Measurements from ENCODE around the gene ALDOC.
"Not testable (repeated sequence)": the region's sequence is repeated elsewhere in the genome, so short reads cannot be mapped to it uniquely, and the experiment has no call there.

ALDOC gene

DNA sequence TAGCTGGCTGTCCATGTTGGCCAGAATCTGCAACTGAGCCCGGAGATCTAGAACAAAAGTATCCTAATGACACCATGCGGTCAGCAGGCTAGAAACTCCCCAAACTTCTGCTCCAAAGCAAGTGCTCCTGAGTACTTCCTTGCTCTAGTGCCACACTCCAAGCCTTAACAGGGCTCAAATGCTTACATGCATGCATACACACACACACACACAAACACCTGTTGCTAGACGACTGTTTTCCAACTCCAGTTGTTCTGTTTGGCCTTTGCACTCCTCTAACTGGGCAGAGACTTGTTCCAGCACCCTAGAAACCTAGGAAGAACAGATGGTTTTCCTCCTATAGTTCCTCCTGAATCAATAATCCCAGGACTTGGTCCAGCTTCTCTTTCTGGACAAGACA lies 7.7 kb upstream of the ALDOC start:
- POLR2A ChIA-PET (ENCODE audit: low non-redundant PET): no interaction called here
- no peak for TF ChIP-seq CTCF (conservative IDR thresholded peaks at IDR 0.05; ENCODE audit: low read depth)
- DNase-seq (ENCODE audit: low spot score): no peak
- H3K27ac ChIP-seq: no peak overlapping the region
- CTCF ChIA-PET: no interaction called here

DNA sequence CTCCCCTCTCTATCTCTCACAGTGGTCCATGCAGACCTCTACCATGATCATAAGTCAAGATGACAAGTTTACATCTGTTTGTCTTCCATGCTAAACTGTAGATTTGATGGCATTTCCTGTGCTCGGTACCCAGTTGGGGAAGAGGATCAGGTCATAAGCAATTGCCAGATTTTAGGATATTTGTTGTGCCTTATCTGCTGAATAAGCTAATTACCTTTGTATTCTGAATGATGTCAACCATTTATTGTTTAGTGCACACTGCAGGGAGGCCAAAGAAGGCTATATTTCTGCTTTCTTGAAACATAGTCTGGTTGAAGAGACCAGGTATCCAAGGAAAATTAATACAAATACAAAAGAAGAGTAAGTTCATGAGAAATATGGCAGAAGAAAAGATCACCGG lies 5.8 kb upstream of the ALDOC start:
- TF ChIP-seq CTCF (conservative IDR thresholded peaks at IDR 0.05; ENCODE audit: low read depth): no peak
- ChIA-PET CTCF (no interaction called here), POLR2A (ENCODE audit: low non-redundant PET) (no interaction called here)
- DNase-seq (ENCODE audit: low spot score): no peak
- no peak overlapping the region for H3K27ac ChIP-seq

- no peak for TF ChIP-seq CTCF (conservative IDR thresholded peaks at IDR 0.05; ENCODE audit: low read depth)
- no peak for DNase-seq (ENCODE audit: low spot score)
- H3K27ac ChIP-seq: no peak overlapping the region
- POLR2A ChIA-PET (ENCODE audit: low non-redundant PET): no interaction called here
- CTCF ChIA-PET: interaction anchor here (0.6 kb wide), 1 partner anchor 97 kb away, joined by 5 read pairs; no protein-coding TSS in a partner anchor
Measured at GRCh38 chr17:28580959-28581358, 4.3 kb upstream of the ALDOC start.

GRCh38 chr17:28579526-28579925 lies 2.8 kb upstream of the ALDOC start:
- H3K27ac ChIP-seq: no peak overlapping the region
- CTCF ChIA-PET: interaction anchor here (0.7 kb wide), 1 partner anchor 31 kb away, joined by 3 read pairs; no protein-coding TSS in a partner anchor
- no peak for TF ChIP-seq CTCF (conservative IDR thresholded peaks at IDR 0.05; ENCODE audit: low read depth)
- POLR2A ChIA-PET (ENCODE audit: low non-redundant PET): no interaction called here
- no peak for DNase-seq (ENCODE audit: low spot score)

DNA sequence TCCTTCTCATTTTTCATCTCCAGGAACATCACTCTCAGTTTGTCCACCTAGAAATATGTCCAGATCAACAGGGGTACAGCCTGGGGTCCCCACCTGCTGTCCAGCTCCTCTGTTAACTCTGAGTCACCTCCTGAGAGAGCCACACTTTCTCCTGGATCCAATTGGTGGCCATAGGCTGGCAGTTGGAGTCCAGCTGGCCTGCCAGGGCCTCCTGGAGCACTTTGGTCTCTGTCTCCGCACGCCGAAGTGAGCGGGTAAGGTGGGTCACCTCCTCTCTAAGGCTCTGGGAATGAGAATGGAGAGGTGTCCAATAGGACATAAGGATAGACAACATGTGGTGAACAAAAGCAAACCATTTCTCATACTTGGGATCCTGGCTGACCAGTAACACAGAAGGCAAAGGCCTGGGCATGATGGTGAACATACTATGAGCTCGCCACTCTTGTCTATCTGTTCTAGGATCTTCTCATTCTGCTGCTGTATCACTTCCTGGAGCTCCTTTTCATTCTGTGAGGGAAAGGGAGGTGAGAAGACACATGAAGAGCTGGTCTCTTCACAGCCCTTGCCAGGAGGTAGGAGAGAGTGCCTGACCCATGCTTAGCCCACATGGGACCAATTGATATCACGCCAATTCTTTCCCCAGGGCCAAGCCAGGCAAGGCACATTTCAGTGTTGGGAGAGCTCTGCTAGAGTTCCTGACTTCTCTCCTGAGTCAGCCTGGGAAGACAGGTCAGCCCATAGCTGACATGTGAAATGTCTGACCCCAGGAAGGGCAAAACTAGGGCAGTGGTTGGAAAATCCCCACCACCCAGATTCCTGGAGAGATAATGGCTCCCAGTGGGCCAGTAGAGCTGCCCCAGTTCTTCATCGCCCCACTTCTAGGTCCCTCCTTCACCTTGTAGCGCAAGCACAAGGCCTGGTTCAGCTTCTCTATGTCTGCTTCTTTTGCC lies 1.8 kb upstream of the ALDOC start:
- peak overlapping the region; percentile 78 for H3K27ac ChIP-seq
- no peak for DNase-seq (ENCODE audit: low spot score)
- POLR2A ChIA-PET (ENCODE audit: low non-redundant PET): no interaction called here
- no peak for TF ChIP-seq CTCF (conservative IDR thresholded peaks at IDR 0.05; ENCODE audit: low read depth)
- CTCF ChIA-PET: interaction anchor here (0.5 kb wide), 1 partner anchor 15 kb away, joined by 4 read pairs; no protein-coding TSS in a partner anchor

- peak; percentile 4 for DNase-seq (ENCODE audit: low spot score)
- H3K27ac ChIP-seq: peak overlapping the region; percentile 78
- no peak for TF ChIP-seq CTCF (conservative IDR thresholded peaks at IDR 0.05; ENCODE audit: low read depth)
- CTCF ChIA-PET: interaction anchor here (0.5 kb wide), 1 partner anchor 14 kb away, joined by 4 read pairs; no protein-coding TSS in a partner anchor
- POLR2A ChIA-PET (ENCODE audit: low non-redundant PET): interaction anchor here (0.6 kb wide), 1 partner anchor 70 kb away, joined by 3 read pairs; no protein-coding TSS in a partner anchor
Measured at GRCh38 chr17:28577466-28577824, 750 bp upstream of the ALDOC start.

GRCh38 chr17:28576016-28576415 lies 679 bp downstream of the ALDOC start:
- POLR2A ChIA-PET (ENCODE audit: low non-redundant PET); DNase-seq (ENCODE audit: low spot score): not testable (repeated sequence)
- CTCF ChIA-PET: interaction anchor here (0.7 kb wide), 1 partner anchor 47 kb away, joined by 4 read pairs; no protein-coding TSS in a partner anchor
- peak overlapping the region; percentile 78; the same call in 1 of the 2 replicates for H3K27ac ChIP-seq

All from RWPE1 (cell line).